GM12801 (cell line): ENCODE data around the gene MED29.

Source experiments
- CTCF ChIP-seq: IDR thresholded peaks from one replicate; pipeline ENCODE4 v1.5.1; 2011; ENCODE audit warnings: control low read depth; ENCODE audit not compliant: insufficient read length; ENCODE audit errors: extremely low read depth

Gene MED29

GRCh38 chr19:39360599-39360998 is 30.6 kb upstream of the MED29 start:
- no peak for TF ChIP-seq CTCF

GRCh38 chr19:39362682-39363657 is 28.2 kb upstream of the MED29 start:
- TF ChIP-seq CTCF = no peak

- TF ChIP-seq CTCF = no peak
Observed at GRCh38 chr19:39363901-39364457, 27.2 kb upstream of the MED29 start.

GRCh38 chr19:39365531-39365930 is 25.6 kb upstream of the MED29 start:
- TF ChIP-seq CTCF = no peak

GRCh38 chr19:39369200-39369599 is 22.0 kb upstream of the MED29 start:
- no peak for TF ChIP-seq CTCF

GRCh38 chr19:39370735-39371134 is 20.4 kb upstream of the MED29 start:
- TF ChIP-seq CTCF = no peak

- no peak for TF ChIP-seq CTCF
Observed at GRCh38 chr19:39372047-39372802, 19.0 kb upstream of the MED29 start.
